ENCODE data around the gene CXCR3. TPM values are rescaled to one million over a fixed set of nuclear protein-coding genes. Genes with fewer than 3 reads are reported as not detected.
"Not testable (repeated sequence)": the region's sequence is repeated elsewhere in the genome, so short reads cannot be mapped to it uniquely, and the experiment has no call there.

The CXCR3 gene
- total RNA-seq, 2 experiments from 2014 or later = 28.5 to 31.1 TPM

- intact Hi-C loops (cut with micrococcal nuclease) = loop anchor here (5.0 kb wide), 1 partner anchor 34 kb away; no protein-coding TSS in a partner anchor
- H3K27ac Mint-ChIP-seq = peak overlapping the region; percentile 1
- ChIA-PET POLR2A (no interaction called here), CTCF (interaction anchor here (1.0 kb wide), 1 partner anchor 79 kb away, joined by 3 read pairs; no protein-coding TSS in a partner anchor)
- H3K27me3 Mint-ChIP-seq = no peaks in the 10 kb centered on the region
- H3K4me1 Mint-ChIP-seq (ENCODE audit: low read depth) = no peaks in the 10 kb centered on the region
- peaks cover 32% of the 10 kb centered on the region for H3K36me3 Mint-ChIP-seq
- no peaks in the 10 kb centered on the region for H3K9me3 Mint-ChIP-seq
- H3K4me3 Mint-ChIP-seq = no peak overlapping the region
- no peak for DNase-seq
Measured at GRCh38 chrX:71573590-71573989, 44.7 kb downstream of the CXCR3 start.

- POLR2A ChIA-PET = not testable (repeated sequence)
Measured at GRCh38 chrX:71571390-71571789, 46.9 kb downstream of the CXCR3 start.

More at GRCh38 chrX:71571390-71571789, 46.9 kb downstream of the CXCR3 start:
- H3K4me1 Mint-ChIP-seq (ENCODE audit: low read depth); DNase-seq; H3K9me3 Mint-ChIP-seq; H3K4me3 Mint-ChIP-seq; CTCF ChIA-PET; H3K27me3 Mint-ChIP-seq; H3K27ac Mint-ChIP-seq: not testable (repeated sequence)
- intact Hi-C loops (cut with micrococcal nuclease) = loop anchor here (5.0 kb wide), 1 partner anchor 36 kb away; no protein-coding TSS in a partner anchor
- peaks cover 34% of the 10 kb centered on the region for H3K36me3 Mint-ChIP-seq

Other genes with a start within 250 kb of the CXCR3 start
- 100 to 1,000 TPM; 280 to 304 TPM for gene OGT, start 85.4 kb downstream of the CXCR3 start, total RNA-seq
- gene GCNA, start 40.1 kb downstream of the CXCR3 start, total RNA-seq = 1 to 10 TPM; 3.2 to 3.4 TPM
- not detected for gene CXorf49, start 99.8 kb upstream of the CXCR3 start, total RNA-seq
- gene CXorf49B, start 144.8 kb upstream of the CXCR3 start, total RNA-seq = not detected

All from activated CD4-positive, alpha-beta memory T cell treated with anti-CD3 and anti-CD28 coated beads for 36 hours (primary cell).